ENCODE measurements around the gene TAAR6.
"Not testable (repeated sequence)": the region's sequence is repeated elsewhere in the genome, so short reads cannot be mapped to it uniquely, and the experiment has no call there.

Gene TAAR6

GRCh38 chr6:132548746-132549463 lies 21.2 kb upstream of the TAAR6 start:
- H3K4me3 ChIP-seq (ENCODE audit: low read depth, low read length): no peak overlapping the region
- no peak overlapping the region for H3K9ac ChIP-seq (ENCODE audit: low read depth, low read length)
- no peaks in the 10 kb centered on the region for H3K36me3 ChIP-seq (ENCODE audit: control insufficient read depth, insufficient read depth, low read length)
- H3K27me3 ChIP-seq (ENCODE audit: control insufficient read depth, insufficient read depth, low read length): no peaks in the 10 kb centered on the region
- peaks cover 11% of the 10 kb centered on the region; the same call in 1 of the 2 replicates for H3K4me1 ChIP-seq (ENCODE audit: control insufficient read depth, insufficient read depth, low read length)
- H3K9me3 ChIP-seq (ENCODE audit: control insufficient read depth, insufficient read depth, low read length): no peaks in the 10 kb centered on the region
- H3K27ac ChIP-seq (ENCODE audit: low read depth, low read length): no peak overlapping the region

GRCh38 chr6:132551214-132551613 lies 18.9 kb upstream of the TAAR6 start:
- no peak overlapping the region for H3K27ac ChIP-seq (ENCODE audit: low read depth, low read length)
- H3K36me3 ChIP-seq (ENCODE audit: control insufficient read depth, insufficient read depth, low read length): no peaks in the 10 kb centered on the region
- H3K4me3 ChIP-seq (ENCODE audit: low read depth, low read length): no peak overlapping the region
- H3K27me3 ChIP-seq (ENCODE audit: control insufficient read depth, insufficient read depth, low read length): no peaks in the 10 kb centered on the region
- peaks cover 11% of the 10 kb centered on the region; the same call in 1 of the 2 replicates for H3K4me1 ChIP-seq (ENCODE audit: control insufficient read depth, insufficient read depth, low read length)
- no peak overlapping the region for H3K9ac ChIP-seq (ENCODE audit: low read depth, low read length)
- no peaks in the 10 kb centered on the region for H3K9me3 ChIP-seq (ENCODE audit: control insufficient read depth, insufficient read depth, low read length)

DNA sequence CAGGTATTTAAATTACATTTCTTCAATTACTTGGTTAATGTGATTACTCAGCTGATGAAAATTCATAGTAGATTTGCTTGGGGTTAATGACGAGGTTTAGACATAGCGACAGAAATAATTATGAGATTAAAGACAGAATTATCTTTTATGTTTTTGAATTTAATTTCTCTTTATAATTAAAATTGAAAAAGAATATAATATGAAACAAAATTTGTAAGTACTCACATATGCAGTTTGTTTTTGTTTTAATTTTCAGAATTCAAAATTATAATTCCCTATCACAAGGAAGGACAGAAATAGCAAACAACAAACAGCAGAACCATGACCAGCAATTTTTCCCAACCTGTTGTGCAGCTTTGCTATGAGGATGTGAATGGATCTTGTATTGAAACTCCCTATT lies 17.8 kb upstream of the TAAR6 start, which contains the start of gene TAAR8:
TSS of gene TAAR8 (plus strand) at position 301 of the 400 bp plus-strand sequence. CDS start at position 322, 21 bp downstream.
- no peaks in the 10 kb centered on the region for H3K9me3 ChIP-seq (ENCODE audit: control insufficient read depth, insufficient read depth, low read length)
- no peaks in the 10 kb centered on the region for H3K36me3 ChIP-seq (ENCODE audit: control insufficient read depth, insufficient read depth, low read length)
- H3K27ac ChIP-seq (ENCODE audit: low read depth, low read length): no peak within 1 kb of the TSS
- no peak within 1 kb of the TSS for H3K4me3 ChIP-seq (ENCODE audit: low read depth, low read length)
- H3K9ac ChIP-seq (ENCODE audit: low read depth, low read length): no peak within 1 kb of the TSS
- peaks cover 11% of the 10 kb centered on the region; the same call in 1 of the 2 replicates for H3K4me1 ChIP-seq (ENCODE audit: control insufficient read depth, insufficient read depth, low read length)
- no peaks in the 10 kb centered on the region for H3K27me3 ChIP-seq (ENCODE audit: control insufficient read depth, insufficient read depth, low read length)

GRCh38 chr6:132560087-132560486 lies 10.0 kb upstream of the TAAR6 start:
- not testable (repeated sequence) for H3K4me1 ChIP-seq (ENCODE audit: control insufficient read depth, insufficient read depth, low read length); H3K4me3 ChIP-seq (ENCODE audit: low read depth, low read length); H3K27me3 ChIP-seq (ENCODE audit: control insufficient read depth, insufficient read depth, low read length); H3K9me3 ChIP-seq (ENCODE audit: control insufficient read depth, insufficient read depth, low read length); H3K36me3 ChIP-seq (ENCODE audit: control insufficient read depth, insufficient read depth, low read length); H3K9ac ChIP-seq (ENCODE audit: low read depth, low read length); H3K27ac ChIP-seq (ENCODE audit: low read depth, low read length)

- Histone ChIP-seq H3K9me3 (ENCODE audit: control insufficient read depth, insufficient read depth, low read length) (no peaks in the 10 kb centered on the region), H3K4me1 (ENCODE audit: control insufficient read depth, insufficient read depth, low read length) (peaks cover 30% of the 10 kb centered on the region), H3K9ac (ENCODE audit: low read depth, low read length) (no peak overlapping the region), H3K36me3 (ENCODE audit: control insufficient read depth, insufficient read depth, low read length) (no peaks in the 10 kb centered on the region), H3K4me3 (ENCODE audit: low read depth, low read length) (no peak overlapping the region), H3K27ac (ENCODE audit: low read depth, low read length) (no peak overlapping the region), H3K27me3 (ENCODE audit: control insufficient read depth, insufficient read depth, low read length) (no peaks in the 10 kb centered on the region)
These were observed 3.7 kb upstream of the TAAR6 start for GRCh38 chr6:132566404-132566803.

DNA sequence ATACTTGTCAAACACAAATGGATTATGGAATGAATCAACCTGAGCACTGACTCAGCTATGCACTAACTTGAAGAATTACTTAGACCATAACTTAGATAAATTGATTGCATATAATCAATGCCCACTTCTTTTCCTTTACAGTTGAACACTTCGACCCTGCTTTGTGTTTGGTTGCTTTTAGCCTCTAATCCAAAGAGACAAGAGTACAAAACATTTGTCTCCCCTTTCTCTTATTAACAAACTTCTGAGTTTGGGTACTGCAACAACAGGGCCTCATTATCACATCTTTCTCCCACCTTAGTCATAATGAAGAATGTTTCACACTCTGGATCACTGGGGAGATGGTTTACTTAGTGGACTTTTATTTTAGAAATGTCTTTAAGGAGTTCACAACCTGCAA lies 2.6 kb upstream of the TAAR6 start:
- H3K27ac ChIP-seq (ENCODE audit: low read depth, low read length): peak overlapping the region; percentile 17
- no peaks in the 10 kb centered on the region for H3K27me3 ChIP-seq (ENCODE audit: control insufficient read depth, insufficient read depth, low read length)
- no peaks in the 10 kb centered on the region for H3K9me3 ChIP-seq (ENCODE audit: control insufficient read depth, insufficient read depth, low read length)
- no peak overlapping the region for H3K4me3 ChIP-seq (ENCODE audit: low read depth, low read length)
- no peak overlapping the region for H3K9ac ChIP-seq (ENCODE audit: low read depth, low read length)
- H3K4me1 ChIP-seq (ENCODE audit: control insufficient read depth, insufficient read depth, low read length): peaks cover 30% of the 10 kb centered on the region
- H3K36me3 ChIP-seq (ENCODE audit: control insufficient read depth, insufficient read depth, low read length): no peaks in the 10 kb centered on the region

DNA sequence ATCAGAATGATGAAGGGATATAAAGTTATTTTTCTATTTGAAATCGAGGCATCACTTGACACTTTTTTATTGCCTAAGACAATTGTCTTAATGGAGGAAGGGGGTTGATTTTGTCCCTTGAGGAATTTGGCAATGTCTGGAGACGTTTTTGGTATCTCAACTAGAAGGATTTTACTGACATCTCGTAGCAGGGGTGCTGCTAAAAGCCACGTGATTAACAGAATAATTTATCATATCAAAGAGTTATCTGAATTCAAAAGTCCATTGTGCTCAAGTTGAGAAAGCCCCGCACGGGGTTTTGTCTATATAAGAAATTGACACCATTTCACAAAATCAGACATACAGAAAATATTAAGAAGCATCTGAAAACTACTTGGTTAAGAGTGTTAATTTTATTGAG lies 1.5 kb upstream of the TAAR6 start:
- Histone ChIP-seq H3K4me1 (ENCODE audit: control insufficient read depth, insufficient read depth, low read length) (peaks cover 30% of the 10 kb centered on the region), H3K4me3 (ENCODE audit: low read depth, low read length) (no peak overlapping the region), H3K27ac (ENCODE audit: low read depth, low read length) (no peak overlapping the region), H3K27me3 (ENCODE audit: control insufficient read depth, insufficient read depth, low read length) (no peaks in the 10 kb centered on the region), H3K9ac (ENCODE audit: low read depth, low read length) (no peak overlapping the region), H3K9me3 (ENCODE audit: control insufficient read depth, insufficient read depth, low read length) (no peaks in the 10 kb centered on the region), H3K36me3 (ENCODE audit: control insufficient read depth, insufficient read depth, low read length) (no peaks in the 10 kb centered on the region)

DNA sequence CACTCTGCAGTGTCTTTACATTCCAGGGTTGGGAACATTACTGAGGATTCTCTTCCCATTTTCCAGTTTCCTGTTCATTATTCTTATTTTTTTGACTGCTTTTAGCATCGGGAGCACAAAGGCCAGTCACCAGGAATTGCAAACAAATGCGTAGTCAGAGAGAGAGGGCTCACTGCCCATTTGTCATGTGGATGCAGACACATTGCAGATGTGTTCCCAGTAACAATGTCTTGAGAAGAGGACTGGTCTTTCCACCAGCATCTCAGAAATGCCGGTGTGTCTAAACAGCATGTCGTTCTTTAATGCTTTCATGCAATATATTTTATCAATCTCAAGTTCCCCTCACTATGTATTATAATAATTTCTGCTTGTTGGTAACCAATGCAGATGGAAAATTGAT lies 952 bp upstream of the TAAR6 start:
- Histone ChIP-seq H3K27ac (ENCODE audit: low read depth, low read length) (no peak overlapping the region), H3K36me3 (ENCODE audit: control insufficient read depth, insufficient read depth, low read length) (no peaks in the 10 kb centered on the region), H3K4me3 (ENCODE audit: low read depth, low read length) (no peak overlapping the region), H3K9ac (ENCODE audit: low read depth, low read length) (no peak overlapping the region), H3K9me3 (ENCODE audit: control insufficient read depth, insufficient read depth, low read length) (no peaks in the 10 kb centered on the region), H3K27me3 (ENCODE audit: control insufficient read depth, insufficient read depth, low read length) (no peaks in the 10 kb centered on the region), H3K4me1 (ENCODE audit: control insufficient read depth, insufficient read depth, low read length) (peaks cover 30% of the 10 kb centered on the region)

DNA sequence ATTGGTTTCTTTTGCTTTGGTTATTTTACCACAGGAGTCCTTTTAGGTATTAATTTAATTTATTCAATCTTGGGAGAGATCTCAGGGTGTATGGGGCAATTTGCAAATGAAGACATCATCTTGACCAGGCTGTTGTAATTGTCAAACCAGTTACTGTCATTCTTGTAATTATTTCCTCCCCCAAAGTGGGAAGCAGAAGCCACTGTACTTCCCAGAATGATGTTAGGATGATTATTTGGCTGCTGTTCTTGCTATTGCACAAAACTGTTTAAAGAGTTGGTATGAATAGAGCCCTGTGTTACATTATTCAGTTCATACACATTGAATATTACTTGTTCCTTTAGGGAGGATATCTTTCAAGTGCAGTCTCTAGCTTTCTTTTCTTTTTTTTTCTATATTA lies 1.7 kb downstream of the TAAR6 start:
- H3K9ac ChIP-seq (ENCODE audit: low read depth, low read length): no peak overlapping the region
- H3K27ac ChIP-seq (ENCODE audit: low read depth, low read length): no peak overlapping the region
- peaks cover 30% of the 10 kb centered on the region for H3K4me1 ChIP-seq (ENCODE audit: control insufficient read depth, insufficient read depth, low read length)
- no peaks in the 10 kb centered on the region for H3K27me3 ChIP-seq (ENCODE audit: control insufficient read depth, insufficient read depth, low read length)
- H3K4me3 ChIP-seq (ENCODE audit: low read depth, low read length): no peak overlapping the region
- H3K36me3 ChIP-seq (ENCODE audit: control insufficient read depth, insufficient read depth, low read length): no peaks in the 10 kb centered on the region
- no peaks in the 10 kb centered on the region for H3K9me3 ChIP-seq (ENCODE audit: control insufficient read depth, insufficient read depth, low read length)

- H3K36me3 ChIP-seq (ENCODE audit: control insufficient read depth, insufficient read depth, low read length): no peaks in the 10 kb centered on the region
- H3K9me3 ChIP-seq (ENCODE audit: control insufficient read depth, insufficient read depth, low read length): no peaks in the 10 kb centered on the region
- no peak overlapping the region for H3K9ac ChIP-seq (ENCODE audit: low read depth, low read length)
- no peak overlapping the region for H3K27ac ChIP-seq (ENCODE audit: low read depth, low read length)
- no peaks in the 10 kb centered on the region for H3K27me3 ChIP-seq (ENCODE audit: control insufficient read depth, insufficient read depth, low read length)
- peaks cover 4% of the 10 kb centered on the region; the same call in 1 of the 2 replicates for H3K4me1 ChIP-seq (ENCODE audit: control insufficient read depth, insufficient read depth, low read length)
- H3K4me3 ChIP-seq (ENCODE audit: low read depth, low read length): no peak overlapping the region
These were observed 14.6 kb downstream of the TAAR6 start for GRCh38 chr6:132584698-132585097.

DNA sequence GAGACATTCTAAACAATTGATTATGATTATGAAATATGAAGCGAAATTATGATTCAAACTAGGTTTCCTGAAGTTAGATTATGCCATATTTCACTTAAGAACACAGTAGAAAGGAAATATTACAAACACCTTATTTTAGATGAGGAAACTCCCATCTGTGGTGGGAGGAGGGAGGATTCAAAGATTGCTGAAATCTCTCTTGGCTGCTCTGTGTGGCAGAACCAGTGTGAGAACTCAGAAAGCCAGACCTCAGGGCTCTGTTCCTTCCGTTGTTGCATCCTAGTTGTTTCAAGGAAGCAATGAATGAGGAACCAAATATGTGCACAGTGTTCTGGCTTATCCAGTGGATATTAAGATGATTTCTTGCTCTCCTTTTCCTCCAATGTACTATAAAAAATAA lies 17.3 kb downstream of the TAAR6 start:
- Histone ChIP-seq H3K4me3 (ENCODE audit: low read depth, low read length) (no peak overlapping the region), H3K9me3 (ENCODE audit: control insufficient read depth, insufficient read depth, low read length) (no peaks in the 10 kb centered on the region), H3K27me3 (ENCODE audit: control insufficient read depth, insufficient read depth, low read length) (no peaks in the 10 kb centered on the region), H3K36me3 (ENCODE audit: control insufficient read depth, insufficient read depth, low read length) (no peaks in the 10 kb centered on the region), H3K4me1 (ENCODE audit: control insufficient read depth, insufficient read depth, low read length) (peaks cover 2% of the 10 kb centered on the region; the same call in 1 of the 2 replicates), H3K27ac (ENCODE audit: low read depth, low read length) (no peak overlapping the region), H3K9ac (ENCODE audit: low read depth, low read length) (no peak overlapping the region)
